Tibial nerve (tissue), 4 donors: ENCODE measurements around the gene HEBP1. TPM values are rescaled to one million over a fixed set of nuclear protein-coding genes. Genes with fewer than 3 reads are reported as not detected.

Experiments used
- DNase-seq, 2 donors: peaks; one replicate each; pipeline ENCODE4 v3.0.0-alpha.2; 2019; ENCODE audit warnings: low spot score in 2 of 2
- H3K27ac ChIP-seq, 4 donors: fragments of 200-600 bp; sonication (generic) in 3 of 4; one replicate each; pipeline ENCODE4 v1.5.1; 2017 to 2019; ENCODE audit warnings: mild to moderate bottlenecking in 1 of 4
- H3K27me3 ChIP-seq, 2 donors: fragments of 200-600 bp; sonication (generic) in 1 of 2; one replicate each; pipeline versions ENCODE4 v1.5.1 to v1.6.0; 2017 to 2019
- H3K36me3 ChIP-seq, 3 donors: fragments of 200-600 bp; sonication (generic); one replicate each; pipeline ENCODE4 v1.5.1; 2018 to 2019
- H3K4me1 ChIP-seq, 4 donors: fragments of 200-600 bp; sonication (generic) in 3 of 4; one replicate each; pipeline ENCODE4 v1.5.1; 2017 to 2019
- H3K4me3 ChIP-seq, 4 donors: fragments of 200-600 bp; sonication (generic) in 3 of 4; one replicate each; pipeline ENCODE4 v1.5.1; 2017 to 2019; ENCODE audit warnings: mild to moderate bottlenecking in 1 of 4, moderate library complexity in 1 of 4
- H3K9me3 ChIP-seq, 4 donors: fragments of 200-600 bp; sonication (generic) in 3 of 4; one replicate each; pipeline ENCODE4 v1.5.1; 2017 to 2019
- EP300 ChIP-seq, 2 donors: sonication (generic); formaldehyde crosslinking; IDR thresholded peaks; one replicate each; pipeline ENCODE4 v1.6.1; 2017; ENCODE audit warnings: antibody characterized with exemption in 2 of 2, mild to moderate bottlenecking in 1 of 2
- POLR2A ChIP-seq, 2 donors: fragments of 450-650 bp; IDR thresholded peaks; one replicate each; pipeline ENCODE4 v1.6.1; 2017; ENCODE audit warnings: antibody characterized with exemption in 2 of 2, mild to moderate bottlenecking in 2 of 2, moderate library complexity in 2 of 2
- WGBS, 2 donors: methylation state at CpG; one replicate each; pipeline ENCODE4 v1.1.5; 2018; 5-methylcytosine and 5-hydroxymethylcytosine counted together
- total RNA-seq, 4 donors: library from RNA; depleted of rRNA; stranded (reverse); fragments of >200 nt; gene quantifications; one replicate each; pipeline ENCODE4 v1.1.0, GENCODE V29; 2016
- TF ChIP-seq, protein P1 (sequence below), 5 experiments: fragments of 200-600 bp in 3 of 5; fragments of 450-650 bp in 2 of 5; sonication (generic) in 3 of 5; IDR thresholded peaks; one replicate each; pipeline ENCODE4 v1.5.1; 2016 to 2019; ENCODE audit warnings: antibody characterized with exemption in 5 of 5, mild to moderate bottlenecking in 3 of 5, moderate library complexity in 2 of 5

Gene HEBP1
- total RNA-seq, 4 donors from 2014 or later, result 42.7 to 61.0 (median 51.7) TPM

DNA sequence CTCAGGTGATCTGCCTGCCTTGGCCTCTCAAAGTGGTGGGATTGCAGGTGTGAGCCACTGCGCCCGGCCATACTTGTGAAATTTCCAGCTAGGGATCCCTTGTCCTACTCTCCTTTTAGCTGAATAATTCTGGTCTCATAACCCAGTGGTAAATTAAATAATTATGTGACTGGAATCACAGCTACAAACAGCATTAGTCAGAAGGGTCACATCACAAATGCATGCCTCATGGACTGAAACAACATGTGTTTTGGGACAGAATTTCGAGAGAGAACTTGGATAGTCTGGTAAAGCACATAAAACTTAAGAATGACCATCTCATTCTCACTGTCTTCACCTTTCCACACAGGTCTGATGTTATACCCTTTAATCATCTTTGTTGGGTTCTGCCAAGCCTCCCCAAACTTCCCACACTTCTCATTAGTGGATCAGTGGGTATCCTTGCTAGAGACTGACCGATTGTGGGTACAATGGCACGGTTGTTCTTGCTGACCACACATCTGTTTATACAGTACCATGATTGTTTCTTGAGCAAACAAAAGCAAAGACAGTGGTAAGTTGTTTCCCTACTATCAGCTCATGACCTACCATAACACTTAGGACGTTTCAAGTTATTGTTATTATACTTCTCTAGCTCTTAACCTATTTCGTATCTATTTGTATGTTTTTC is 53.2 kb downstream of the HEBP1 start:
- Histone ChIP-seq H3K4me3 (no peak overlapping the region), H3K36me3 (no peaks in the 10 kb centered on the region), H3K9me3 (no peaks in the 10 kb centered on the region), H3K27me3 (no peaks in the 10 kb centered on the region), H3K27ac (no peak overlapping the region), H3K4me1 (peaks cover 0 to 9% (median 0%) of the 10 kb centered on the region in 4 donors)
- WGBS, 2 donors, result 52 to 59% methylated on average over 7 of the region's 7 CpGs
- no peak for DNase-seq
- TF ChIP-seq POLR2A (IDR thresholded peaks at IDR 0.05) (no peak), EP300 (IDR thresholded peaks at IDR 0.05) (no peak)
- TF ChIP-seq, protein P1, sequence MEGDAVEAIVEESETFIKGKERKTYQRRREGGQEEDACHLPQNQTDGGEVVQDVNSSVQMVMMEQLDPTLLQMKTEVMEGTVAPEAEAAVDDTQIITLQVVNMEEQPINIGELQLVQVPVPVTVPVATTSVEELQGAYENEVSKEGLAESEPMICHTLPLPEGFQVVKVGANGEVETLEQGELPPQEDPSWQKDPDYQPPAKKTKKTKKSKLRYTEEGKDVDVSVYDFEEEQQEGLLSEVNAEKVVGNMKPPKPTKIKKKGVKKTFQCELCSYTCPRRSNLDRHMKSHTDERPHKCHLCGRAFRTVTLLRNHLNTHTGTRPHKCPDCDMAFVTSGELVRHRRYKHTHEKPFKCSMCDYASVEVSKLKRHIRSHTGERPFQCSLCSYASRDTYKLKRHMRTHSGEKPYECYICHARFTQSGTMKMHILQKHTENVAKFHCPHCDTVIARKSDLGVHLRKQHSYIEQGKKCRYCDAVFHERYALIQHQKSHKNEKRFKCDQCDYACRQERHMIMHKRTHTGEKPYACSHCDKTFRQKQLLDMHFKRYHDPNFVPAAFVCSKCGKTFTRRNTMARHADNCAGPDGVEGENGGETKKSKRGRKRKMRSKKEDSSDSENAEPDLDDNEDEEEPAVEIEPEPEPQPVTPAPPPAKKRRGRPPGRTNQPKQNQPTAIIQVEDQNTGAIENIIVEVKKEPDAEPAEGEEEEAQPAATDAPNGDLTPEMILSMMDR (IDR thresholded peaks at IDR 0.05), result no peak

DNA sequence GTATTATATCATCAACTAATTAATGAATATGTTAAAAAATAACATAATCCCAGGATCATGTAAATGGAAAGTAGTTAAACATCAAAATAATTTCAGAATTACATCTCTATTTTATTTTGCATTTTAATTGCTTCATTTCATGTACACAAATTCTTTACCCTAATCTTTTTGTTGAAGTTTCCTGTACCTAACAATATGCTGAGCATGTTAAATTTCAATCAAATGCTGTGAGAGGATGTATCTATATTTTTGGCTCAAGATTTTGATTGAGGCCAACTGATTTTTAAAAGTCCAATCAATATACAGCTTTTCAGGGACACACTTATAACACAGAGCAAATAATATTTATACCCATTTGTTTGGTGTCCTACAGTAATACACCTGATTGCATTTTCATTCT is 54.5 kb downstream of the HEBP1 start:
- no peaks in the 10 kb centered on the region for H3K36me3 ChIP-seq
- H3K27me3 ChIP-seq, result no peaks in the 10 kb centered on the region
- DNase-seq, result no peak
- H3K9me3 ChIP-seq, result no peaks in the 10 kb centered on the region
- H3K27ac ChIP-seq, result no peak overlapping the region
- TF ChIP-seq, protein P1 (IDR thresholded peaks at IDR 0.05), result no peak
- no peak for TF ChIP-seq POLR2A (IDR thresholded peaks at IDR 0.05)
- TF ChIP-seq EP300 (IDR thresholded peaks at IDR 0.05), result no peak
- H3K4me1 ChIP-seq, result peaks cover 0 to 9% (median 0%) of the 10 kb centered on the region in 4 donors
- no peak overlapping the region for H3K4me3 ChIP-seq

DNA sequence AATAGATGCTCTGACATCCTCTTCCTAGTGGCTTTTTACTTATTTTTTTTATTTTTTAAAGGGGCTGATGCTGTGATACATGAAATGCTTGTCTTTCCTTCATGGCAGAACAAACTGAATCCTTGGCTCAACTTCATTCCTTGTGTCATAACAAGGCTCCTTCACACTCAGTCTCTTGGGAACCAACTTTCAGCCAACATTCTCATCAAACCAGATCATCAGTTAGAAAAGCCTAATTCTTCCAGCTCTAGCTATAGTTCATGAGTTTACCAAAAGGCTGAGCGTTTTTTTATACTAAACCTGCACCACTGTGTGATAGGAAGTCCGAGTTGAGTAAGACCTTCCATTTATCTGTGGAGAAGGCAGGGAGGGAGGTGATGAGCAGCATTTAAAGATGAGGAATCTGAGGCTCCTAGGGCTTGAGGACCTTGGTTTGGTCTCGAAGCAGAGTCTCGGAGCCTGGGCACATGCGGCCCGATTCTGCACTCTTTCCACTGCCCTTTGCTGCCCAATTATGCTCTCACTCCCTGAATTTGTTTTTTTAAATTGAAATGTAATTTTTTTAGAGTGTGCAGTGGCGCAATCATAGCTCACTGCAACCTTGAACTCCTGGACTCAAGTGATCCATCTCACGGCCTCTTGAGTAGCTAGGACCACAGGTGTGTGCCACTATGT is 56.3 kb downstream of the HEBP1 start:
- DNase-seq, result peak in 1 of 2 donors; percentile 67
- Histone ChIP-seq H3K27me3 (no peaks in the 10 kb centered on the region), H3K4me3 (no peak overlapping the region), H3K4me1 (peaks cover 0 to 9% (median 0%) of the 10 kb centered on the region in 4 donors), H3K27ac (peak overlapping the region in 2 of 4 donors; percentile 25 to 52), H3K36me3 (no peaks in the 10 kb centered on the region), H3K9me3 (no peaks in the 10 kb centered on the region)
- WGBS, 2 donors, result 73 to 80% methylated on average over 8 of the region's 8 CpGs
- TF ChIP-seq POLR2A (IDR thresholded peaks at IDR 0.05) (no peak), EP300 (IDR thresholded peaks at IDR 0.05) (peak in 1 of 2 donors; percentile 58)

DNA sequence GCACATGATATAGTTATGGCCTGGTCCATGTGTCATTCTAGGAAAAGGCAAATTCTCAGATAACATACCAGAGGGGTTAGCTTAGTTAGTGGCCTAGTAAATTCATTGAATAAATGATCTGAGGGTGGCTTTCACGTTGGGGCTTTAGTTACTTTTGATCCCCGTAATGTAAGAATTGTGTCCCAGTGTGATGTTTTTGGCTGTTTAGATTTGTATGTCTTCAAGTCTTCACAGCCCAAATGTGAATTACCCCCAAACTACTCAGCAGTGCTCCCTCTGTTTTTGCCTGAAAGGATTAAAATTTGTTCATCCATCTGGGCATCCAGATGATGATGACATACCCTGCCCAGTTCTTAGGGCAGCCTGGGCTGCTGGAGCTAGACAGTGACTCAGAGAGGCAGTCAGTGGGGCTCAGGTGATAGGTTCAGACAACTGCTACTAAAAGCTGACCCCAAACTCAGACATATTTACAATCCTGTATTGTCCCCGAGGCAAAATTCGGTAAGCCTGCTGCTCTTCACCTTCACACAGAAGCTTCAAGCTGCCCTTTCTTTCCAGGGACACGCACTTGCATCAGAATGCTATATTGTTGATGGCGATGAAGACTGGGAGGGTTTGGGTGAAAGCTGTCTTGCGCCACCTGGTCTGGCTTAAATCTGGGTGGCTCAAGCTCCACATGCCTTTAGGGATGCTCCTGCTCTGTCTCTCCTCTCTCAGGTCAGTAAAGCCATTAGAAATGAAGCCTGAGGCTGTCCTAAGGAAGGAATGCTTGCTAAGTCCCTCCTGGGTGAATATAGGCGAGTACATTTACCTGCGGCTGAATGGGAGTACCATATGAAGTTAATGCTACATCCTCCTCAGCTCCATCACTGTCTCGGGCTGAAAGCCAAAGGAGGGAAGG is 58.4 kb downstream of the HEBP1 start:
- Histone ChIP-seq H3K4me3 (no peak overlapping the region), H3K4me1 (peaks cover 0 to 9% (median 0%) of the 10 kb centered on the region in 4 donors), H3K27ac (no peak overlapping the region), H3K27me3 (no peaks in the 10 kb centered on the region), H3K9me3 (no peaks in the 10 kb centered on the region), H3K36me3 (no peaks in the 10 kb centered on the region)
- WGBS, 2 donors, result 89 to 93% methylated on average over 10 of the region's 10 CpGs
- no peak for DNase-seq
- no peak for TF ChIP-seq EP300 (IDR thresholded peaks at IDR 0.05)
- no peak for TF ChIP-seq POLR2A (IDR thresholded peaks at IDR 0.05)
- TF ChIP-seq, protein P1 (IDR thresholded peaks at IDR 0.05), result no peak

DNA sequence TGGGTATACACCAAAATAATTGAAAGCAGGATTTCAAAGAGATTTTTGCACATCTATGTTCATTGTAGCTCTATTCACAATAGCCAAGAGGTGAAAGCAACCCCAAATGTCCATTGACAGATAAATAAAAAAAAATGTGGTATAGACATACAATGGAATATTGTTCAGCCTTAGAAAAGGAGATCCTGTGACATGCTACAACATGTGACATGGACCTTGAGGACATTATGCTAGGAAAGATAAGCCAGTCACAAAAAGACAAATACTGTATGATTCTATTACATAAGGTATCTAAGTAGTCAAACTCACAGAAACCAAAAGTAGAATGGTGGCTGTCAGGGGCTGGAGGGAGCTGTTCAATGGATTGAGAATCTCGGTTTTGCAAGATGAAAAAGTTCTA is 60.2 kb downstream of the HEBP1 start:
- no peaks in the 10 kb centered on the region for H3K36me3 ChIP-seq
- H3K4me3 ChIP-seq, result no peak overlapping the region
- H3K4me1 ChIP-seq, result peaks cover 0 to 9% (median 0%) of the 10 kb centered on the region in 4 donors
- TF ChIP-seq, protein P1 (IDR thresholded peaks at IDR 0.05), result no peak
- TF ChIP-seq POLR2A (IDR thresholded peaks at IDR 0.05) (no peak), EP300 (IDR thresholded peaks at IDR 0.05) (no peak)
- no peaks in the 10 kb centered on the region for H3K9me3 ChIP-seq
- 70 to 86% methylated on average over 1 of the region's 1 CpG for WGBS, 2 donors
- H3K27me3 ChIP-seq, result no peaks in the 10 kb centered on the region
- no peak for DNase-seq
- no peak overlapping the region for H3K27ac ChIP-seq
